Endodermal cell (in vitro differentiated cells): ENCODE results near the gene HOXC4. TPM values are rescaled to one million over a fixed set of nuclear protein-coding genes. Genes with fewer than 3 reads are reported as not detected.

Experiments used
- DNase-seq: peaks from one replicate; pipeline ENCODE4 v3.0.0-alpha.2; 2017
- H3K27ac ChIP-seq: 2 replicates; pipeline ENCODE4 v1.5.1; 2013; ENCODE audit warnings: mild to moderate bottlenecking, low read depth, low read length, moderate library complexity
- H3K27me3 ChIP-seq: 2 replicates; pipeline ENCODE4 v1.6.1; 2013; ENCODE audit warnings: mild to moderate bottlenecking, low read length, moderate library complexity; ENCODE audit not compliant: insufficient read depth, control insufficient read depth, poor library complexity, severe bottlenecking
- H3K36me3 ChIP-seq: 2 replicates; pipeline ENCODE4 v1.7.0; 2013; ENCODE audit warnings: mild to moderate bottlenecking, low read length, moderate library complexity; ENCODE audit not compliant: control insufficient read depth, insufficient read depth
- H3K4me1 ChIP-seq: one replicate; pipeline ENCODE4 v1.7.0; 2013; ENCODE audit warnings: low read length; ENCODE audit not compliant: control insufficient read depth, insufficient read depth
- H3K4me3 ChIP-seq: 2 replicates; pipeline ENCODE4 v1.5.1; 2013; ENCODE audit warnings: mild to moderate bottlenecking, low read length, moderate library complexity
- H3K9ac ChIP-seq: 2 replicates; pipeline ENCODE4 v1.6.1; 2013; ENCODE audit warnings: mild to moderate bottlenecking, low read length, moderate library complexity; ENCODE audit not compliant: poor library complexity, severe bottlenecking; ENCODE audit errors: extremely low read depth
- H3K9me3 ChIP-seq: 2 replicates; pipeline ENCODE4 v1.6.1; 2013; ENCODE audit warnings: mild to moderate bottlenecking, low read length, moderate library complexity; ENCODE audit not compliant: control insufficient read depth
- H3K27ac Mint-ChIP-seq: 2 replicates; pipeline ENCODE4 v1.8.0; 2020; ENCODE audit warnings: mixed read lengths
- H3K27me3 Mint-ChIP-seq: 2 replicates; pipeline ENCODE4 v1.8.0; 2021; ENCODE audit warnings: mild to moderate bottlenecking, mixed read lengths; ENCODE audit not compliant: insufficient read depth
- H3K36me3 Mint-ChIP-seq: 2 replicates; pipeline ENCODE4 v1.8.0; 2020; ENCODE audit warnings: low read depth, mixed read lengths
- H3K4me1 Mint-ChIP-seq: 2 replicates; pipeline ENCODE4 v1.8.0; 2020; ENCODE audit warnings: mixed read lengths
- H3K4me3 Mint-ChIP-seq: 2 replicates; pipeline ENCODE4 v1.8.0; 2020; ENCODE audit warnings: mild to moderate bottlenecking, moderate library complexity, mixed read lengths
- H3K9me3 Mint-ChIP-seq: 2 replicates; pipeline ENCODE4 v1.8.0; 2020; ENCODE audit warnings: mild to moderate bottlenecking, mixed read lengths
- WGBS, 2 experiments: methylation state at CpG; one replicate each; pipeline versions ENCODE4 v1.1.5 to v1.1.7; 2013; ENCODE audit warnings: missing lambda C conversion rate in 2 of 2, mixed read lengths in 1 of 2; ENCODE audit not compliant: insufficient coverage in 1 of 2, insufficient read length in 1 of 2; 5-methylcytosine and 5-hydroxymethylcytosine counted together
- total RNA-seq, 2 donors: library from RNA; stranded (reverse); fragmentation: NEBNext Ultra II Directional in 1 of 2; extraction: Animal tissue kit (Norgen Biotek cat#: 25700) in 1 of 2; gene quantifications; 2 replicates in 1 of 2; 3 replicates in 1 of 2; pipeline ENCODE4 v1.2.1, GENCODE V29; 2021
- TF ChIP-seq, protein P1 (sequence below): fragments of 200-600 bp; sonication (generic); conservative IDR thresholded peaks from 2 replicates; pipeline ENCODE4 v1.5.0; 2021; ENCODE audit warnings: antibody characterized with exemption, mild to moderate bottlenecking

Gene HOXC4
- total RNA-seq, 2 donors from 2014 or later = not detected

DNA sequence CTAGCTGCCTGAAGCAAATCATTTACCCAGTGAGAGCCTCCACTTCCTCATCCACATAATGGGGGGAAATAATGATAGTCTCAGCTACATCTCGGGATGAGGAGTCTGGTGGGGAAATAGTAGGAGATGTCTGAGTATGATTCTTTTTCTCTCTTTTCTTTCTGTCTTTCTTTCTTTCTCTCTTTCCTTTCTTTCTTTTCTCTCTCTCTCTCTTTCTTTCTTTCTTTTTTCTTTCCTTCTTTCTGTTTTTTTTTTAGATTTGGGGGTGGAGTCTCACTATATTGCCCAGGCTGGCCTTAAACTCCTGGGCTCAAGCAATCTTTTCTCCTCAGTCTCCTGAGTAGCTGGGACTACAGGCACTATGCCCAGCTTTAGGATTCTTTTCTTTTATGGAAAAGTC, 12.8 kb downstream of the HOXC4 start:
- H3K4me1 ChIP-seq = no peaks in the 10 kb centered on the region
- Mint-ChIP-seq H3K4me1 (no peaks in the 10 kb centered on the region), H3K4me3 (no peak overlapping the region), H3K9me3 (no peaks in the 10 kb centered on the region), H3K36me3 (no peaks in the 10 kb centered on the region), H3K27ac (no peak overlapping the region), H3K27me3 (peaks cover 93% of the 10 kb centered on the region)
- TF ChIP-seq, protein P1, sequence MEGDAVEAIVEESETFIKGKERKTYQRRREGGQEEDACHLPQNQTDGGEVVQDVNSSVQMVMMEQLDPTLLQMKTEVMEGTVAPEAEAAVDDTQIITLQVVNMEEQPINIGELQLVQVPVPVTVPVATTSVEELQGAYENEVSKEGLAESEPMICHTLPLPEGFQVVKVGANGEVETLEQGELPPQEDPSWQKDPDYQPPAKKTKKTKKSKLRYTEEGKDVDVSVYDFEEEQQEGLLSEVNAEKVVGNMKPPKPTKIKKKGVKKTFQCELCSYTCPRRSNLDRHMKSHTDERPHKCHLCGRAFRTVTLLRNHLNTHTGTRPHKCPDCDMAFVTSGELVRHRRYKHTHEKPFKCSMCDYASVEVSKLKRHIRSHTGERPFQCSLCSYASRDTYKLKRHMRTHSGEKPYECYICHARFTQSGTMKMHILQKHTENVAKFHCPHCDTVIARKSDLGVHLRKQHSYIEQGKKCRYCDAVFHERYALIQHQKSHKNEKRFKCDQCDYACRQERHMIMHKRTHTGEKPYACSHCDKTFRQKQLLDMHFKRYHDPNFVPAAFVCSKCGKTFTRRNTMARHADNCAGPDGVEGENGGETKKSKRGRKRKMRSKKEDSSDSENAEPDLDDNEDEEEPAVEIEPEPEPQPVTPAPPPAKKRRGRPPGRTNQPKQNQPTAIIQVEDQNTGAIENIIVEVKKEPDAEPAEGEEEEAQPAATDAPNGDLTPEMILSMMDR = no peak
- no peaks in the 10 kb centered on the region for H3K36me3 ChIP-seq
- H3K4me3 ChIP-seq = no peak overlapping the region
- H3K27ac ChIP-seq = no peak overlapping the region
- H3K27me3 ChIP-seq = peaks cover 100% of the 10 kb centered on the region
- no peak overlapping the region for H3K9ac ChIP-seq
- no peak for DNase-seq
- H3K9me3 ChIP-seq = no peaks in the 10 kb centered on the region
- no CpG with 5 or more reads among the region's 1 CpG for WGBS, 2 experiments

GRCh38 chr12:54068418-54069070, 14.9 kb downstream of the HOXC4 start:
- no peak for DNase-seq
- H3K9me3 ChIP-seq = no peaks in the 10 kb centered on the region
- H3K4me3 ChIP-seq = no peak overlapping the region
- TF ChIP-seq, protein P1 = no peak
- no peaks in the 10 kb centered on the region for H3K36me3 ChIP-seq
- H3K27ac ChIP-seq = no peak overlapping the region
- Mint-ChIP-seq H3K9me3 (no peaks in the 10 kb centered on the region), H3K4me1 (no peaks in the 10 kb centered on the region), H3K27ac (no peak overlapping the region), H3K36me3 (no peaks in the 10 kb centered on the region), H3K27me3 (peaks cover 93% of the 10 kb centered on the region), H3K4me3 (no peak overlapping the region)
- peaks cover 100% of the 10 kb centered on the region for H3K27me3 ChIP-seq
- WGBS, 2 experiments = 86 to 87% methylated on average over 4 of the region's 4 CpGs
- H3K9ac ChIP-seq = no peak overlapping the region
- no peaks in the 10 kb centered on the region for H3K4me1 ChIP-seq

DNA sequence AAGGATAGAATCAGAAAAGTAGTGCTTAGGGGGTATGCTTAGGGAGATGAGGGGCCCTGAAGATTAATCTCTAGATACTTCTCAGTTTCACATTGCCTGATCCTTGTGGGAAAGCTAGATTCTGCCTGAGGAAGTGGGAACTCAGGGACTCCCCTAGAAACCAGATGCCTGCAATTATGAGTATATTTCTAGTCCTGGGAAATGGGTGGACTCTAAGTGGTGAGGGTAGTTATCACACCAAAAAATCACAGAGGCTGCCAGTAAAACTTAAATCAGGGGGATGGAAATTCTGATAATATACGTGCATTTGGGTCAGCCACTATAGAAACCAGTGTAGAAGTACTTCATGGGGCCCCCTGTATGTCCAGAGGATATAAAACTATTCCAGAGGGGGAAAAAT, 18.3 kb downstream of the HOXC4 start:
- Mint-ChIP-seq H3K9me3 (no peaks in the 10 kb centered on the region), H3K27ac (no peak overlapping the region), H3K27me3 (peaks cover 97% of the 10 kb centered on the region), H3K4me1 (peaks cover 3% of the 10 kb centered on the region), H3K36me3 (no peaks in the 10 kb centered on the region), H3K4me3 (no peak overlapping the region)
- no peak for DNase-seq
- Histone ChIP-seq H3K4me1 (no peaks in the 10 kb centered on the region), H3K36me3 (no peaks in the 10 kb centered on the region), H3K9me3 (no peaks in the 10 kb centered on the region), H3K4me3 (no peak overlapping the region), H3K27ac (no peak overlapping the region), H3K27me3 (peaks cover 100% of the 10 kb centered on the region), H3K9ac (no peak overlapping the region)
- TF ChIP-seq, protein P1 = no peak
- 53% methylated on average over 1 of the region's 1 CpG; no CpG with 5 or more reads in 1 of the 2 experiments for WGBS, 2 experiments
